Mesothelial cell of epicardium (in vitro differentiated cells): ENCODE measurements around the gene ASMTL. TPM values are rescaled to one million over a fixed set of nuclear protein-coding genes. Genes with fewer than 3 reads are reported as not detected.
A peak's percentile ranks its signal among the peaks of the same experiment; 100 is the strongest.

Source experiments
- DNase-seq, 2 experiments: peaks; one replicate each; pipeline ENCODE4 v3.0.0; 2021; ENCODE audit warnings: low spot score in 2 of 2; ENCODE audit not compliant: unreplicated experiment in 2 of 2
- H3K27ac Mint-ChIP-seq: 2 replicates; pipeline ENCODE4 v1.8.0; 2021; ENCODE audit warnings: mixed read lengths
- H3K27me3 Mint-ChIP-seq: 2 replicates; pipeline ENCODE4 v1.8.0; 2021; ENCODE audit warnings: low read depth, mixed read lengths
- H3K36me3 Mint-ChIP-seq: 2 replicates; pipeline ENCODE4 v1.8.0; 2021; ENCODE audit warnings: mixed read lengths
- H3K4me1 Mint-ChIP-seq: 2 replicates; pipeline ENCODE4 v1.8.0; 2021; ENCODE audit warnings: mixed read lengths
- H3K4me3 Mint-ChIP-seq: 2 replicates; pipeline ENCODE4 v1.8.0; 2021; ENCODE audit warnings: mild to moderate bottlenecking, moderate library complexity, mixed read lengths
- H3K9me3 Mint-ChIP-seq: 2 replicates; pipeline ENCODE4 v1.8.0; 2021; ENCODE audit warnings: mixed read lengths
- total RNA-seq: library from RNA; stranded (reverse); gene quantifications from 3 replicates; pipeline ENCODE4 v1.2.1, GENCODE V29; 2021
- TF ChIP-seq, protein P1 (sequence below): fragments of 200-600 bp; sonication (generic); IDR thresholded peaks from one replicate; pipeline ENCODE4 v1.5.0; 2021; ENCODE audit warnings: antibody characterized with exemption; ENCODE audit not compliant: unreplicated experiment

The ASMTL gene, protein sequence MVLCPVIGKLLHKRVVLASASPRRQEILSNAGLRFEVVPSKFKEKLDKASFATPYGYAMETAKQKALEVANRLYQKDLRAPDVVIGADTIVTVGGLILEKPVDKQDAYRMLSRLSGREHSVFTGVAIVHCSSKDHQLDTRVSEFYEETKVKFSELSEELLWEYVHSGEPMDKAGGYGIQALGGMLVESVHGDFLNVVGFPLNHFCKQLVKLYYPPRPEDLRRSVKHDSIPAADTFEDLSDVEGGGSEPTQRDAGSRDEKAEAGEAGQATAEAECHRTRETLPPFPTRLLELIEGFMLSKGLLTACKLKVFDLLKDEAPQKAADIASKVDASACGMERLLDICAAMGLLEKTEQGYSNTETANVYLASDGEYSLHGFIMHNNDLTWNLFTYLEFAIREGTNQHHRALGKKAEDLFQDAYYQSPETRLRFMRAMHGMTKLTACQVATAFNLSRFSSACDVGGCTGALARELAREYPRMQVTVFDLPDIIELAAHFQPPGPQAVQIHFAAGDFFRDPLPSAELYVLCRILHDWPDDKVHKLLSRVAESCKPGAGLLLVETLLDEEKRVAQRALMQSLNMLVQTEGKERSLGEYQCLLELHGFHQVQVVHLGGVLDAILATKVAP
- total RNA-seq, result 30.1 to 31.9 TPM (median 31.2 TPM) in 3 replicates

DNA sequence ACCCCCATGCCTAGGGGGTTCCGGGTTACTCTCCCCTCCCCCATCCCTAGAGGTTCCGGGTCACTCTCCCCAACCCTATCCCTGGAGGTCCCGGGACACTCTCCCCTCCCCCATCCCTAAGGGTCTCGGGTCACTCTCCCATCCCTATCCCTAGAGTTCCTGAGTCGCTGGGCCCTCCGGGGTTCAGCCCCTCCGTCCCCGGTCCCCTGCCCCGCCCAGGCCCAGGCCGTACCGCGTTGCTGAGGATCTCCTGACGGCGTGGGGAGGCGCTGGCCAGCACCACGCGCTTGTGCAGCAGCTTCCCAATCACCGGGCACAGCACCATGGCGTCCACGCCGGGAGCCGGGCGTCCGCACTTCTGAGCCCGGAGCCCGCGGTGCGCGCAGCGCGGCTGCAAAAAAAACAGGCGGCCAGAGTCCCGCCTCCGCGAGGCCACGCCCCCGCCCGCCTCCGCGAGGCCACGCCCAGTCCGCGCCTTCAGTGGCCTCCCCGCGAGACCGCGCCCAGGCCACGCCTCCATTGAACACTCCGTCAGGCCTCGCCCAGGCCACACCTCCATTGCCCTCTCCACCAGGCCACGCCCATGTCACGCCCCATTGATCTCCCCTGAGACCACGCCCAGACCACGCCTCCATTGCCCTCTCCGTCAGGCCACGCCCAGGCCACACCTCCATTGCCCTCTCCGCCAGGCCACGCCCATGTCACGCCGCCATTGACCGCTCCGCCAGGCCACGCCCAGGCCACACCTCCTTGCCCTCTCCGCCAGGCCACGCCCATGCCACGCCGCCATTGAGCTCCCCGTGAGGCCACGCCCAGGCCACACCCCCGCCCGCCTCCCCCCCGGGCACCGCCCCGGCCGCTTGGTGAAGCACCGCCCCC, at the start of gene ASMTL:
Gene ASMTL, minus strand, starts transcription at position 394 of the 879 bp plus-strand sequence. Its CDS starts 69 bp downstream, at position 325.
- H3K36me3 Mint-ChIP-seq, result peaks cover 22% of the 10 kb centered on the region
- DNase-seq, result peak; percentile 100
- peak within 1 kb of the TSS; percentile 94 for H3K27ac Mint-ChIP-seq
- H3K4me1 Mint-ChIP-seq, result no peaks in the 10 kb centered on the region
- TF ChIP-seq, protein P1, sequence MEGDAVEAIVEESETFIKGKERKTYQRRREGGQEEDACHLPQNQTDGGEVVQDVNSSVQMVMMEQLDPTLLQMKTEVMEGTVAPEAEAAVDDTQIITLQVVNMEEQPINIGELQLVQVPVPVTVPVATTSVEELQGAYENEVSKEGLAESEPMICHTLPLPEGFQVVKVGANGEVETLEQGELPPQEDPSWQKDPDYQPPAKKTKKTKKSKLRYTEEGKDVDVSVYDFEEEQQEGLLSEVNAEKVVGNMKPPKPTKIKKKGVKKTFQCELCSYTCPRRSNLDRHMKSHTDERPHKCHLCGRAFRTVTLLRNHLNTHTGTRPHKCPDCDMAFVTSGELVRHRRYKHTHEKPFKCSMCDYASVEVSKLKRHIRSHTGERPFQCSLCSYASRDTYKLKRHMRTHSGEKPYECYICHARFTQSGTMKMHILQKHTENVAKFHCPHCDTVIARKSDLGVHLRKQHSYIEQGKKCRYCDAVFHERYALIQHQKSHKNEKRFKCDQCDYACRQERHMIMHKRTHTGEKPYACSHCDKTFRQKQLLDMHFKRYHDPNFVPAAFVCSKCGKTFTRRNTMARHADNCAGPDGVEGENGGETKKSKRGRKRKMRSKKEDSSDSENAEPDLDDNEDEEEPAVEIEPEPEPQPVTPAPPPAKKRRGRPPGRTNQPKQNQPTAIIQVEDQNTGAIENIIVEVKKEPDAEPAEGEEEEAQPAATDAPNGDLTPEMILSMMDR, result no peak
- peak within 1 kb of the TSS; percentile 89 for H3K4me3 Mint-ChIP-seq
- peaks cover 22% of the 10 kb centered on the region for H3K9me3 Mint-ChIP-seq
- H3K27me3 Mint-ChIP-seq, result peaks cover 6% of the 10 kb centered on the region

DNA sequence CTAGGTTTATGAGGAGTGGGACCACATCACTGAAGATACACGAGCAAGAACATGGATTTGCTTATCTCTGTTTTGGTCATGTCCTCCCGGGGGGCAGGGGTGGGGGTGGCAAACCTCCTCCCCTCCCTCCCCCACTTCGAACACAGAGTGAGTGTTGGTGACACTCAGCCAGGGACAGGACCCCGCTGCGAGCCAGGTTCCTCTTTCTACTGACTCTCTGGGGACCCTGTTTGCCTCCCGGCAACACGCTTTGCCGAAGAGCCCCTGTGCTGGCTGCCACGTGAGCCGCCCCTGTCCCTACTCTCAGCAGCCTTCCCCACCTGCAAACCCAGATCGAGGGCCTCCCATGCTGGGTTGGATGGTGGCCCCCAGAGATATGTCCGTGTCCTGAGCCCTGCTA, 49.5 kb upstream of the ASMTL start:
- Mint-ChIP-seq H3K4me1 (no peaks in the 10 kb centered on the region), H3K9me3 (no peaks in the 10 kb centered on the region), H3K27ac (no peak overlapping the region), H3K27me3 (no peaks in the 10 kb centered on the region), H3K36me3 (no peaks in the 10 kb centered on the region), H3K4me3 (no peak overlapping the region)
- no peak for DNase-seq
- TF ChIP-seq, protein P1, result no peak

DNA sequence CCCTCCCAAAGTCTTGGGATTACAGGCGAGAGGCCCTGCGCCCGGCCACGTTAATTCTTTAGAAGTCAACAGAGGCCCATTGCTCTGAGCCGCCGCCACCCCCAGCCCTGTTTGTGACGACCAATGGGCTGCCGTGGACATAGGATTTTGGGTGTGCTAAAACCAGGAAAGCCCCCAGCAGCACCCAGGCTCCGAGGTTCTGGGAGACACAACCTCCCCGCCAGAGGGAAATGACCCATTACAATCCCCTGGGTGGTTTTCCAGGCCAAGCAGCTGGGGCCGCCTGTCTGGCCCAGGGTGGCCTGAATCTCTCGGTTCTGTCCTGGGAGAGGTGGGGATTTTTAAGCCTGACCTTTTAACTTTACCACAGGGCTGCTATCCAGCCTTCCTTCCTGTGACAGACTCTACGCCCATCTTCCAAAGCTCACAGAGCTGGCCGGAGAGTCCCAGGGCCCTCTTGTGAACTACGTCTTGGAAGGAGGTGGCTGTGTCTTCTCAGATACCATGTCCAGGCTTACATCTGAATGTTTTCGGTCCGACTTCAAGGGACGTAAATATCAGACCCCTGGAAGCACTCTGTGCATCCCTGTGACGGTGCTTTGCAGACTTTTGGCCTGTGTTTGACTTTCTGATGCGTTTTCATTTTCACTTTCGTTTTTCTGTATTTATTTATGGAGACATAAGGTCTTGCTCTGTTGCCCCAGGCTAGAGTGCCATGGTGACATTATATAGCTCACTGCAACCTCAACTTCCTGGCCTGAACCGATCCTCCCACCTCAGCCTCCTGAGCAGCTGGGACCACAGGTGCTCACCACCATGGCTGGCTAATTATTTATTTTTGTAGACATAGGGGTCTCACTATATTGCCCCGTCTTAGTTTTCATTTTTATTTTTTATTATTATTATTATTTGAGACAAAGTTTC, 48.3 kb upstream of the ASMTL start:
- no peak for DNase-seq
- TF ChIP-seq, protein P1, result no peak
- H3K4me1 Mint-ChIP-seq, result no peaks in the 10 kb centered on the region
- no peaks in the 10 kb centered on the region for H3K27me3 Mint-ChIP-seq
- no peak overlapping the region for H3K27ac Mint-ChIP-seq
- no peaks in the 10 kb centered on the region for H3K9me3 Mint-ChIP-seq
- H3K36me3 Mint-ChIP-seq, result no peaks in the 10 kb centered on the region
- H3K4me3 Mint-ChIP-seq, result no peak overlapping the region

DNA sequence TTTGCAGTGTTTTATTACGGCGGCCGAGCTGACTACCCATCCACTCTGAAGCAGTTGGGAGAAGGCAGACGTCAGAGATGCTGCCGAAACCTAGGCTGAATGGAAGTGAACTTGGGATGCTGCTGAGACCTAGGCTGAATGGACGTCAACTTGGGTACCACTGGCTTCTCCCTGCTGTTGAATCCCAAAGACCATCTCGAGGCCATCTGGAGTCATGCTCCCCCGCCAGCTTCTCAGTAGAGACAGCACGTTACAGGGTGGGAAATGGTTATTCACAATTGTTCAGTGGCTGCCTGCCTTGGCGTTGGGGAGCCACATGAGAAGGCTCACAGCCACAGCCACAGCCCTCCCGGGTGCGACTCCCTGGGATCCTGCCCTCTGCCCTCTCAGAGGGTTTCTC, 43.4 kb upstream of the ASMTL start:
- Mint-ChIP-seq H3K9me3 (peaks cover 5% of the 10 kb centered on the region), H3K4me3 (no peak overlapping the region), H3K4me1 (no peaks in the 10 kb centered on the region), H3K27ac (no peak overlapping the region), H3K27me3 (no peaks in the 10 kb centered on the region), H3K36me3 (no peaks in the 10 kb centered on the region)
- peak in 1 of 2 experiments; percentile 24 for DNase-seq
- TF ChIP-seq, protein P1, result no peak
